Measurements from ENCODE around the gene TNFAIP8L3.

The TNFAIP8L3 gene

DNA sequence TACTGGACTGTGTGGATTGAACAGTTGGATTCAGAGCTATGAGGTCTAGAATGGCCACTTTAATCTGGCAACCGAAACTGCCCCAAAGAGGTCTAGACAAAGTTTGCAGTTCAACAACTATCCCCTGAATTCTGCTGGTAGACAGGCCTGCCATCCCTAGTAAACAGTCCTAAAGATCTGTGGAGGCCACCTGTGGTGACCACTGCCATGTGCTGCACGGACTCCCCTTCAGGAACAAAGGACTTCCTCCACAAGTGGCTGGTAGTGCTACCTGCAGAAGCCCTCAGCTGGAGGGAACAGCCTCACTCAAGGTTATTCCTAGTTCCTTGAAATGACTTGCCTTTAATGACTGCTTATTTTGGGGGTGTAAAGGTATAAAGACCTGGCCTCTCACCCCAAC lies 6.1 kb downstream of the TNFAIP8L3 start:
- Histone ChIP-seq H3K27me3 (ENCODE audit: control insufficient read depth, insufficient read depth, low read length) (peaks cover 40% of the 10 kb centered on the region), H3K4me1 (ENCODE audit: control insufficient read depth, insufficient read depth, low read length) (peaks cover 14% of the 10 kb centered on the region)

DNA sequence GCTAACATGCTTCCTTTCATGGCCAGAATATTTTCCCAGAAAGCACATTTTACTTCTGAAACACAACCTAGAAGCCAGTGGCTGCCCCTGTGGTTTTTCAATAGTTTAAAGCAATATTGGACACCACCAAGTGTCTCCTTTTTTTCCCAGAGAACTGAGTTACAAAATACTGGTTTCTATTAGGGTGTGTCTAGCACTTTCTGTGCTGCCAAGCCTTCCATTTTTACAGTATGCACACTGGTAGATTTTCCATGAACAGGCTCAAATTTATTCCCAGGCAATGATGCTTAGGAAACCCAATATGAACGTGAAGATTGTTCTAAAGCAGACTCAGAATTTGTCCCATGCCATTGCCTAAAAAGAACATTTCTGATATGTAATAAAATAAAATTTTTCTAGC lies 7.2 kb downstream of the TNFAIP8L3 start:
- H3K27ac ChIP-seq (ENCODE audit: low read depth, low read length), result no peak overlapping the region
- peaks cover 29% of the 10 kb centered on the region for H3K27me3 ChIP-seq (ENCODE audit: control insufficient read depth, insufficient read depth, low read length)
- H3K9me3 ChIP-seq (ENCODE audit: control insufficient read depth, insufficient read depth, low read length), result no peaks in the 10 kb centered on the region
- H3K4me3 ChIP-seq (ENCODE audit: low read depth, low read length), result no peak overlapping the region
- no peak overlapping the region for H3K9ac ChIP-seq (ENCODE audit: low read depth, low read length)
- peaks cover 17% of the 10 kb centered on the region for H3K4me1 ChIP-seq (ENCODE audit: control insufficient read depth, insufficient read depth, low read length)
- no peaks in the 10 kb centered on the region for H3K36me3 ChIP-seq (ENCODE audit: control insufficient read depth, insufficient read depth, low read length)

More for the DNA sequence above, 6.1 kb downstream of the TNFAIP8L3 start:
- Histone ChIP-seq H3K9me3 (ENCODE audit: control insufficient read depth, insufficient read depth, low read length) (no peaks in the 10 kb centered on the region), H3K27ac (ENCODE audit: low read depth, low read length) (no peak overlapping the region), H3K9ac (ENCODE audit: low read depth, low read length) (no peak overlapping the region), H3K4me3 (ENCODE audit: low read depth, low read length) (no peak overlapping the region), H3K36me3 (ENCODE audit: control insufficient read depth, insufficient read depth, low read length) (no peaks in the 10 kb centered on the region)

DNA sequence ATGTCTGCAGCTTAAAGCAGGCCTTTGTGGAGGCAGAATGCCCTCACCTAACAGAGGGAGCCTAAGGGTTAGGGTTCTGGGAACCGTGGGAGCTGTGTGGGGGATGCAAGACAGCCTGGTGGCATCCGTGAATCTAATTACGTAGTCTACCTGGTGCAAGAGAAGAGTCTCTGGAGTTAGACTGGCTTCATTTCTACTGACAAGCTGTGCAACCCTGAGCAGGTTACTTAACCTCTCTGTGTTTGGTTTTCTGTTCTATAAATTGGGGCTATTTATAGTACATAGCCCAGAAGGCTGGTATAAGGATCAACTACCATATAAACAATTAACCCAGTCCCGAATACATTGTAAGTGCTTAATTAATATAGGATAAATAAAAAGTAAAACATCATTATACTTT lies 8.3 kb downstream of the TNFAIP8L3 start:
- Histone ChIP-seq H3K9ac (ENCODE audit: low read depth, low read length) (no peak overlapping the region), H3K36me3 (ENCODE audit: control insufficient read depth, insufficient read depth, low read length) (no peaks in the 10 kb centered on the region)

GRCh38 chr15:51085764-51086163 lies 8.9 kb downstream of the TNFAIP8L3 start:
- peaks cover 17% of the 10 kb centered on the region for H3K4me1 ChIP-seq (ENCODE audit: control insufficient read depth, insufficient read depth, low read length)
- H3K9ac ChIP-seq (ENCODE audit: low read depth, low read length), result no peak overlapping the region
- no peak overlapping the region for H3K27ac ChIP-seq (ENCODE audit: low read depth, low read length)
- no peak overlapping the region for H3K4me3 ChIP-seq (ENCODE audit: low read depth, low read length)
- H3K9me3 ChIP-seq (ENCODE audit: control insufficient read depth, insufficient read depth, low read length), result no peaks in the 10 kb centered on the region
- H3K36me3 ChIP-seq (ENCODE audit: control insufficient read depth, insufficient read depth, low read length), result no peaks in the 10 kb centered on the region
- H3K27me3 ChIP-seq (ENCODE audit: control insufficient read depth, insufficient read depth, low read length), result peaks cover 12% of the 10 kb centered on the region

More for the DNA sequence above, 8.3 kb downstream of the TNFAIP8L3 start:
- peaks cover 18% of the 10 kb centered on the region for H3K27me3 ChIP-seq (ENCODE audit: control insufficient read depth, insufficient read depth, low read length)
- no peaks in the 10 kb centered on the region for H3K9me3 ChIP-seq (ENCODE audit: control insufficient read depth, insufficient read depth, low read length)
- H3K4me1 ChIP-seq (ENCODE audit: control insufficient read depth, insufficient read depth, low read length), result peaks cover 17% of the 10 kb centered on the region
- no peak overlapping the region for H3K4me3 ChIP-seq (ENCODE audit: low read depth, low read length)
- H3K27ac ChIP-seq (ENCODE audit: low read depth, low read length), result no peak overlapping the region

GRCh38 chr15:51083641-51084166 lies 11.0 kb downstream of the TNFAIP8L3 start:
- no peaks in the 10 kb centered on the region for H3K9me3 ChIP-seq (ENCODE audit: control insufficient read depth, insufficient read depth, low read length)

GRCh38 chr15:51082246-51082645 lies 12.5 kb downstream of the TNFAIP8L3 start:
- Histone ChIP-seq H3K36me3 (ENCODE audit: control insufficient read depth, insufficient read depth, low read length) (no peaks in the 10 kb centered on the region), H3K9me3 (ENCODE audit: control insufficient read depth, insufficient read depth, low read length) (no peaks in the 10 kb centered on the region), H3K9ac (ENCODE audit: low read depth, low read length) (no peak overlapping the region), H3K27ac (ENCODE audit: low read depth, low read length) (no peak overlapping the region), H3K4me1 (ENCODE audit: control insufficient read depth, insufficient read depth, low read length) (peaks cover 14% of the 10 kb centered on the region), H3K4me3 (ENCODE audit: low read depth, low read length) (no peak overlapping the region), H3K27me3 (ENCODE audit: control insufficient read depth, insufficient read depth, low read length) (no peaks in the 10 kb centered on the region)

More at GRCh38 chr15:51083641-51084166, 11.0 kb downstream of the TNFAIP8L3 start:
- Histone ChIP-seq H3K4me1 (ENCODE audit: control insufficient read depth, insufficient read depth, low read length) (peaks cover 17% of the 10 kb centered on the region), H3K9ac (ENCODE audit: low read depth, low read length) (no peak overlapping the region), H3K36me3 (ENCODE audit: control insufficient read depth, insufficient read depth, low read length) (no peaks in the 10 kb centered on the region), H3K4me3 (ENCODE audit: low read depth, low read length) (no peak overlapping the region), H3K27ac (ENCODE audit: low read depth, low read length) (no peak overlapping the region), H3K27me3 (ENCODE audit: control insufficient read depth, insufficient read depth, low read length) (no peaks in the 10 kb centered on the region)

- no peak overlapping the region for H3K27ac ChIP-seq (ENCODE audit: low read depth, low read length)
- no peaks in the 10 kb centered on the region for H3K9me3 ChIP-seq (ENCODE audit: control insufficient read depth, insufficient read depth, low read length)
- H3K9ac ChIP-seq (ENCODE audit: low read depth, low read length), result no peak overlapping the region
- peaks cover 19% of the 10 kb centered on the region for H3K4me1 ChIP-seq (ENCODE audit: control insufficient read depth, insufficient read depth, low read length)
- no peak overlapping the region for H3K4me3 ChIP-seq (ENCODE audit: low read depth, low read length)
- H3K27me3 ChIP-seq (ENCODE audit: control insufficient read depth, insufficient read depth, low read length), result 0 out of 2 replicates have a peak, but pooled peaks cover 3% of the 10 kb centered on the region
- H3K36me3 ChIP-seq (ENCODE audit: control insufficient read depth, insufficient read depth, low read length), result no peaks in the 10 kb centered on the region
Observed at GRCh38 chr15:51080286-51080685, 14.4 kb downstream of the TNFAIP8L3 start.

DNA sequence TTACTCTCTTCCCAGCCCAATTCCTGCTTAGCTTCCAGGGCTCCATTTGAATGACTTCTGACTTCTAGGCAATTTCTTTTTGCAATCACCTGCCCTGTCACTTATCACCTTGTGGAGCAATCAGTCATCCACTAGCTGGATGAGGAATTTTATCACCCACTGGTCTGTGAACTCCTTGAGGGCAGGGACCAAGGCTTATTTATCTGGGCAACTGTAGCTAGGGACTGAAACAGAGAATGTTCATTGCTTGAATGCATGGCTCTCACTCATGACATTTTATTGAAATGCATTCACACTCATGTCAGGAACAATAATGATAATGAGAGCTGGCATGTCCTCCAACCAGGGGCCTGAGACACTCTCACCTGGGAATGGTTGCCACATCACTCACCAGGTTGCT lies 15.5 kb downstream of the TNFAIP8L3 start:
- Histone ChIP-seq H3K9ac (ENCODE audit: low read depth, low read length) (no peak overlapping the region), H3K9me3 (ENCODE audit: control insufficient read depth, insufficient read depth, low read length) (no peaks in the 10 kb centered on the region), H3K36me3 (ENCODE audit: control insufficient read depth, insufficient read depth, low read length) (no peaks in the 10 kb centered on the region), H3K4me1 (ENCODE audit: control insufficient read depth, insufficient read depth, low read length) (peaks cover 19% of the 10 kb centered on the region), H3K27me3 (ENCODE audit: control insufficient read depth, insufficient read depth, low read length) (0 out of 2 replicates have a peak, but pooled peaks cover 3% of the 10 kb centered on the region), H3K27ac (ENCODE audit: low read depth, low read length) (no peak overlapping the region), H3K4me3 (ENCODE audit: low read depth, low read length) (no peak overlapping the region)

GRCh38 chr15:51077221-51078153 lies 17.2 kb downstream of the TNFAIP8L3 start:
- Histone ChIP-seq H3K36me3 (ENCODE audit: control insufficient read depth, insufficient read depth, low read length) (no peaks in the 10 kb centered on the region), H3K4me1 (ENCODE audit: control insufficient read depth, insufficient read depth, low read length) (peaks cover 12% of the 10 kb centered on the region; the same call in 1 of the 2 replicates)

DNA sequence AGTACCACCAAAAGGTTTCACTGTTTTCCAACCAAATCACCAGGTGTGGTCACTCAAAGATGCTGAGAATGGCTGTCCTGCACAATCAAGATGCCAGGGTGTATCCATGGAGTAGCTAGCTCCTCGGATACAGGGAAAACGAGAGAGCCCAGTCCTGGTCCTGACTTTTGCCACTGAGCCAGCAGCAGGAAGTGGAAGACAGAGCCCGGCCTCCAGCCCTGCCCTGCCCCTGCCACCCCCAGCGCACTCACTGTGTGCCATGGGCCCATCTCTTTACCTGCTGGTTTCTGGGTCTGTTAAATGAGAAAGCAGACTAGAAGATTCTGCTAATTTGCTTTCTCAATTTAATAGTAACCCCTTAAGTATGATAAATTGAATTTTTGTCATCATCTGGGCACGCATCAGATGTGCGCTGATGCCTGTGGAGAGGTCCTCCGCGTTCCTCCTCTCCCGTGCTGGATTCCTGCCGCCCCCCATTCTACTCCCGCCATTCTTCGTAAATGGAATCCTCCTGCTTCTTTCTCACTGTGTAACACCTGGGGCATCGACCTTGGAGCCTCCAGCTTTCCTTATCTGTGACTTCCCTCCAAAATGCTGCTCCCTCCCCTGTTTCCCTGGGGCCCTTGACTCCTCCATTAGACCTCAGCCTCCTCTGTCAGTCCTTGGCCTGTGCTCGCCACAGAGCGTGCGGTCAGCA lies 18.0 kb downstream of the TNFAIP8L3 start:
- Histone ChIP-seq H3K9ac (ENCODE audit: low read depth, low read length) (no peak overlapping the region), H3K4me3 (ENCODE audit: low read depth, low read length) (peak overlapping the region; percentile 49; the same call in 1 of the 2 replicates), H3K4me1 (ENCODE audit: control insufficient read depth, insufficient read depth, low read length) (peaks cover 12% of the 10 kb centered on the region; the same call in 1 of the 2 replicates), H3K27me3 (ENCODE audit: control insufficient read depth, insufficient read depth, low read length) (0 out of 2 replicates have a peak, but pooled peaks cover 3% of the 10 kb centered on the region), H3K27ac (ENCODE audit: low read depth, low read length) (no peak overlapping the region), H3K36me3 (ENCODE audit: control insufficient read depth, insufficient read depth, low read length) (no peaks in the 10 kb centered on the region), H3K9me3 (ENCODE audit: control insufficient read depth, insufficient read depth, low read length) (no peaks in the 10 kb centered on the region)

More at GRCh38 chr15:51077221-51078153, 17.2 kb downstream of the TNFAIP8L3 start:
- Histone ChIP-seq H3K27ac (ENCODE audit: low read depth, low read length) (no peak overlapping the region), H3K9me3 (ENCODE audit: control insufficient read depth, insufficient read depth, low read length) (no peaks in the 10 kb centered on the region), H3K4me3 (ENCODE audit: low read depth, low read length) (peak overlapping the region; percentile 49; the same call in 1 of the 2 replicates), H3K27me3 (ENCODE audit: control insufficient read depth, insufficient read depth, low read length) (0 out of 2 replicates have a peak, but pooled peaks cover 3% of the 10 kb centered on the region), H3K9ac (ENCODE audit: low read depth, low read length) (peak overlapping the region; percentile 35; the same call in 1 of the 2 replicates)

Data from HUES48 (cell line).